ENCODE data around the gene BAZ1A. TPM values are rescaled to one million over a fixed set of nuclear protein-coding genes. Genes with fewer than 3 reads are reported as not detected.

The BAZ1A gene
- total and polyA plus RNA-seq, 10 of the 15 experiments (the other 5 are each of a cell fraction or from before 2014, with no cell fraction given), result 34.3 to 96.5 (median 50.7) TPM

GRCh38 chr14:34835312-34835711 lies 39.8 kb downstream of the BAZ1A start:
- H3K9ac ChIP-seq (ENCODE audit: control insufficient read depth, insufficient read depth, low read length), result no peak overlapping the region
- 100% methylated on average over 1 of the region's 1 CpG for WGBS (ENCODE audit: insufficient coverage, insufficient replicate concordance, low lambda C conversion rate, missing lambda C conversion rate)
- peaks cover 20% of the 10 kb centered on the region for H3K79me2 ChIP-seq (ENCODE audit: control insufficient read depth, insufficient read depth, low read length)
- no peak overlapping the region for H3K27ac ChIP-seq (ENCODE audit: control insufficient read depth, insufficient read depth)
- ChIA-PET RAD21 (ENCODE audit: unreplicated experiment) (interaction anchor here (1.4 kb wide), 1 partner anchor 38 kb away, joined by 3 read pairs; no protein-coding TSS in a partner anchor), CTCF (no interaction called here), POLR2A (interaction anchor here (0.6 kb wide), 1 partner anchor 592 kb away, joined by 3 read pairs; no protein-coding TSS in a partner anchor), SMC1A (ENCODE audit: uncharacterized antibody, unreplicated experiment) (interaction anchor here (2.7 kb wide), 1 partner anchor 10 kb away, joined by 11 read pairs; no protein-coding TSS in a partner anchor)
- ATAC-seq (no peak), FAIRE-seq (no peak), DNase-seq (ENCODE audit: low read depth, low spot score) (no peak)
- H3K4me3 ChIP-seq, result no peak overlapping the region
- in situ Hi-C loops (cut with MboI), result no loop called here
- H3K4me2 ChIP-seq (ENCODE audit: control insufficient read depth, insufficient read depth), result no peak overlapping the region
- no peaks in the 10 kb centered on the region for H3K4me1 ChIP-seq (ENCODE audit: control insufficient read depth, insufficient read depth, low read length)
- no peak overlapping the region for H2AFZ ChIP-seq (ENCODE audit: control insufficient read depth, low read depth, low read length)
- intact Hi-C loops (cut with micrococcal nuclease; ENCODE audit: unreplicated experiment), result no loop called here
- no peaks in the 10 kb centered on the region for H3K27me3 ChIP-seq (replicated peaks in 1 of 2; ENCODE audit: control insufficient read depth in 2 of 2, insufficient read depth in 2 of 2, low read length in 1 of 2)
- peaks cover 0 to 5% of the 10 kb centered on the region in 2 experiments; a peak in 1 of 4 replicates for H3K36me3 ChIP-seq (ENCODE audit: control insufficient read depth in 2 of 2, insufficient read depth in 2 of 2, low read length in 1 of 2)
- TF ChIP-seq FOXM1 (IDR thresholded peaks at IDR 0.05; ENCODE audit: low read depth, low read length) (no peak), MTA3 (IDR thresholded peaks at IDR 0.05; ENCODE audit: borderline replicate concordance, low read length) (no peak), TCF7 (IDR thresholded peaks at IDR 0.05; ENCODE audit: borderline replicate concordance) (no peak), YBX1 (IDR thresholded peaks at IDR 0.05) (no peak), JUNB (IDR thresholded peaks at IDR 0.05) (no peak), STAT1 (conservative IDR thresholded peaks at IDR 0.05) (no peak), PKNOX1 (IDR thresholded peaks at IDR 0.05) (no peak), MEF2A (IDR thresholded peaks at IDR 0.05; ENCODE audit: insufficient read depth, low read depth, low read length) (no peak)
- H4K20me1 ChIP-seq (ENCODE audit: control insufficient read depth, insufficient read depth), result no peaks in the 10 kb centered on the region
- H3K9me3 ChIP-seq (replicated peaks; ENCODE audit: control insufficient read depth, insufficient read depth, low read length), result no peaks in the 10 kb centered on the region
- no TSS peak for BruUV-seq (replicated peaks)

Measured in GM12878 (cell line).